Activated CD4-positive, alpha-beta memory T cell treated with anti-CD3 and anti-CD28 coated beads, Interleukin-2, amount 10 ng/mL, durations not matched to agents 7 days and 5 days (primary cell): ENCODE measurements around the gene TEAD1. TPM values are rescaled to one million over a fixed set of nuclear protein-coding genes. Genes with fewer than 3 reads are reported as not detected.

ENCODE experiments used
- CTCF ChIA-PET: fragments of 350-600 bp; sonication (Branson Sonifier 250); formaldehyde crosslinking; loops from one replicate; lab custom pipeline; 2021; ENCODE audit warnings: antibody characterized with exemption, inconsistent platforms; lab: Charles Lee
- POLR2A ChIA-PET: fragments of 350-600 bp; sonication (Branson Sonifier 250); formaldehyde crosslinking; loops from one replicate; lab custom pipeline; 2021; ENCODE audit warnings: antibody characterized with exemption; lab: Charles Lee
- DNase-seq: peaks from one replicate; pipeline ENCODE4 v3.0.0-alpha.2; 2020
- H3K27ac Mint-ChIP-seq: one replicate; pipeline ENCODE4 v1.8.0; 2021; ENCODE audit warnings: mild to moderate bottlenecking, mixed read lengths
- H3K27me3 Mint-ChIP-seq: one replicate; pipeline ENCODE4 v1.8.0; 2021; ENCODE audit warnings: mixed read lengths
- H3K36me3 Mint-ChIP-seq: one replicate; pipeline ENCODE4 v1.8.0; 2021; ENCODE audit warnings: low read depth, mixed read lengths
- H3K4me1 Mint-ChIP-seq: one replicate; pipeline ENCODE4 v1.8.0; 2021; ENCODE audit warnings: mixed read lengths
- H3K4me3 Mint-ChIP-seq: one replicate; pipeline ENCODE4 v1.8.0; 2021; ENCODE audit warnings: mild to moderate bottlenecking, mixed read lengths
- H3K9me3 Mint-ChIP-seq: one replicate; pipeline ENCODE4 v1.8.0; 2021; ENCODE audit warnings: mixed read lengths
- total RNA-seq, 2 experiments: library from RNA; stranded (reverse); gene quantifications; one replicate each; pipeline ENCODE4 v1.2.3, GENCODE V29; 2021

TEAD1 gene
- total RNA-seq, 2 experiments from 2014 or later = 0.98 to 1.0 TPM

- CTCF ChIA-PET = no interaction called here
- no peak overlapping the region for H3K27ac Mint-ChIP-seq
- H3K27me3 Mint-ChIP-seq = peaks cover 19% of the 10 kb centered on the region
- H3K36me3 Mint-ChIP-seq = no peaks in the 10 kb centered on the region
- POLR2A ChIA-PET = no interaction called here
- no peaks in the 10 kb centered on the region for H3K9me3 Mint-ChIP-seq
- no peak overlapping the region for H3K4me3 Mint-ChIP-seq
- H3K4me1 Mint-ChIP-seq = peaks cover 46% of the 10 kb centered on the region
- no peak for DNase-seq
Observed at GRCh38 chr11:12807621-12808020, 133.4 kb downstream of the TEAD1 start.

DNA sequence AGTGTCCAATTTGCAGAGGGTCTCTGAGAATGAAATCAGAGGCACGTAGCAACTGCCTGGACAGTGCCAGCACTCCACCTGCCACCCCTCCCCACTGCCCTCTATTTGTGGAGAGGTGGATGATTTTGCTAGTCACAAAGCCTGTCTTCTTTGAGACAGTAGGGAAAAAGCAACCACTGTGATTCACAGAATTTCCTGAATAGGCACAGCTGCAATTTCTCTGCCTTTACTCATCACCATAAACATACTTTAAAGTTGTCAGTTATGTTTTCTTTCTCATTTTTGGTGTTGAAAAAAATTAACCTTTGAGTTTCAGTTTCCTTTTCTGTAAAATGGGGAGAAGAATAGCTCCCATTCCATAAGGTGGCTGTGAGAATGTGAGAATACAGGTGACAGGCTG, 134.3 kb downstream of the TEAD1 start:
- Mint-ChIP-seq H3K27me3 (peaks cover 22% of the 10 kb centered on the region), H3K4me1 (peaks cover 53% of the 10 kb centered on the region), H3K27ac (peak overlapping the region; percentile 30), H3K36me3 (no peaks in the 10 kb centered on the region), H3K4me3 (no peak overlapping the region), H3K9me3 (no peaks in the 10 kb centered on the region)
- CTCF ChIA-PET = interaction anchor here (1.4 kb wide), 1 partner anchor 477 kb away, joined by 3 read pairs; no protein-coding TSS in a partner anchor
- POLR2A ChIA-PET = no interaction called here
- no peak for DNase-seq

DNA sequence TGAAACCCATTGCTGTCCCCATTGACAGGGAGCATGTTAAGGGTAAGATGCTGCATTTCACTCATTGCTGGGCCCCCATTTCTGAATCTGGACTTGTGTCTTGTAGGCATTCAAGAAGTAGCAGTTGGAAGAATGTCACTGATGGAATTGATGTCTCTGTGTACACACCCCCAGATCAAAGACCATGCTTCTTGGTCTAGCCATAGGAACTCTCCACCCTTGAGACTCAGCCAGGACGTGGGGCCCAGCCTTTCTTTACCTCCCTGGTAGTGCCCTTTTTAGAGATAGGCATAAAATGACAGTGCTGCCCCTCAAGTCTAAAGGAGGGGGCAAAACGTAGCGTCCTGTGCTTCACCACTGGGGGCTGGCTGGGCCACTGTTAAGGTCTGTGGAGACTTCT, 135.1 kb downstream of the TEAD1 start:
- Mint-ChIP-seq H3K36me3 (no peaks in the 10 kb centered on the region), H3K27ac (no peak overlapping the region), H3K27me3 (peaks cover 18% of the 10 kb centered on the region), H3K4me3 (no peak overlapping the region), H3K4me1 (peaks cover 57% of the 10 kb centered on the region), H3K9me3 (no peaks in the 10 kb centered on the region)
- POLR2A ChIA-PET = no interaction called here
- DNase-seq = no peak
- CTCF ChIA-PET = interaction anchor here (1.4 kb wide), 1 partner anchor 478 kb away, joined by 3 read pairs; no protein-coding TSS in a partner anchor

DNA sequence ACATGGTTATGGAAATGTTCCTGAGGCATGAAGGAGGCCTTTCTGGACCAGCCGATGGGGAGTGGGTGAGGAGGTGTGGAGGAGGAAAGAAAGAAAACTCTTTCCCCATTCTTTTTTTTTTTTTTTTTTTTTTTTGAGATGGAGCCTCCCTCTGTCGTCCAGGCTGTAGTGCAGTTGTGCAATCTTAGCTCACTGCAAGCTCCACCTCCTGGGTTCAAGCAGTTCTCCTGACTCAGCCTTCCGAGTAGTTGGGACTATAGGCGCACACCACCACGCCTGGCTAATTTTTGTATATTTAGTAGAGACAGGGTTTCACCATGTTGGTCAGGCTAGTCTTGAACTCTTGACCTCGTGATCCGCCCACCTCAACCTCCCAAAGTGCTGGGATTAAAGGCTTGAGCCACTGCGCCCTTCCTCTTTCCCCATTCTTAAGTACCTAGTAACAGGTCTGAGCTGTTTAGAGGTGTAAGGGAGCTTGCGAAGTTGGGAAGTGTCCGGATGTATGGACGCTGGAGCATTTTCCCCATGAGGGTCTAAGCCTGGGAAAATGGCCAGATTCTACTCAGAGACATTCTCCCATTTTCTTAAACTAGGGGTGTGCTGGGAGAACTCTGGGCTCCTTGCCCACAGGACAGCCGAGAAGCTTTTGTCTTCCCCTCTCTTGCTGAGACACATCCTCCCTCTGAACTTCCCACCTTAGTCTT, 135.8 kb downstream of the TEAD1 start:
- Mint-ChIP-seq H3K4me1 (peaks cover 64% of the 10 kb centered on the region), H3K9me3 (no peaks in the 10 kb centered on the region), H3K27me3 (peaks cover 20% of the 10 kb centered on the region), H3K27ac (no peak overlapping the region), H3K4me3 (no peak overlapping the region), H3K36me3 (no peaks in the 10 kb centered on the region)
- DNase-seq = no peak
- ChIA-PET POLR2A (no interaction called here), CTCF (interaction anchor here (0.8 kb wide), 1 partner anchor 18 kb away, joined by 3 read pairs; no protein-coding TSS in a partner anchor)

- POLR2A ChIA-PET = no interaction called here
Observed at GRCh38 chr11:12810568-12810894, 136.3 kb downstream of the TEAD1 start.

DNA sequence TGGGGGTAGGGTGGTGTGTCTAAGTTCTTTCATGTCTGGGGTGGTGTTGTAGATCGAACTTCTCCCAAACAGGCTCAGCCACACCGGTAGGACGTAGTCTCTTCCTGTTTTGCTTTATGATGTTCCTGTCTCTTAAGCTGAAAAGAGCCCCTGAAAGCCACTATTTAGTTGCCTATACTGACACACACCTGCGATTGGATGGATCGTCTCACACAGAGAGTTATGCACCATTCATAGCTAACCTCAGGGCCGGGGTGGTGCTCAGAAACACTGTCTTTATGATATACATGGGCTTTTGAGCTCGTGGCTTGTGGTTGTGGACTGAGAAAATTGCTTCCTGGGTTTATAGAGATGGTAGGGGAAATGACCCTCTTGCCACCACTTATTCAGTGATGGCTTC, 137.6 kb downstream of the TEAD1 start:
- Mint-ChIP-seq H3K27me3 (peaks cover 16% of the 10 kb centered on the region), H3K36me3 (no peaks in the 10 kb centered on the region), H3K27ac (peak overlapping the region; percentile 7), H3K4me1 (peaks cover 77% of the 10 kb centered on the region), H3K9me3 (no peaks in the 10 kb centered on the region), H3K4me3 (no peak overlapping the region)
- DNase-seq = peak; percentile 44
- ChIA-PET POLR2A (no interaction called here), CTCF (interaction anchor here (1.2 kb wide), 1 partner anchor 522 kb away, joined by 3 read pairs; no protein-coding TSS in a partner anchor)

More at GRCh38 chr11:12810568-12810894, 136.3 kb downstream of the TEAD1 start:
- H3K27ac Mint-ChIP-seq = no peak overlapping the region
- DNase-seq = no peak
- no peaks in the 10 kb centered on the region for H3K9me3 Mint-ChIP-seq
- H3K4me3 Mint-ChIP-seq = no peak overlapping the region
- no peaks in the 10 kb centered on the region for H3K36me3 Mint-ChIP-seq
- H3K27me3 Mint-ChIP-seq = peaks cover 18% of the 10 kb centered on the region
- H3K4me1 Mint-ChIP-seq = peaks cover 69% of the 10 kb centered on the region
- CTCF ChIA-PET = interaction anchor here (0.8 kb wide), 1 partner anchor 18 kb away, joined by 3 read pairs; no protein-coding TSS in a partner anchor

DNA sequence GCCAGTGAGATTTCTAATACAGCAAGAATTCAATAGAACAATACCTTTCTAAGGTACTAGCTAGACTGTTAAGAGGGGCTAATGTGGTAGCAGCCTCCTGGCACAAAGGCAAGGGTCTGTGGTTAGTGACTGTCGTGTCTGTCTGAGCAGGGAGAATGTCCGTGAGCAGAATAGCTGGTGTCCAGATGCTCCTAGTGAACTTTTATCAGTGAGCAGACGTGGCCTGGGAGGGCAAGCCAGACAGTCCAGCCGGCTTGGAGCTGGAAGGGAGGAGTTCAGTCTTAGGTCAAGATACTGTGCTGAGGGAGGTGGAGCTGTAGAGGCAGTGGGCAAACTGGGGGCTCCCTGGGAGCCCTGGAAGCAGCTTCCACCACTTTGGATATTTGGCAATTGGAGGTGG, 138.6 kb downstream of the TEAD1 start:
- no peak for DNase-seq
- Mint-ChIP-seq H3K4me1 (peaks cover 70% of the 10 kb centered on the region), H3K27ac (no peak overlapping the region), H3K27me3 (peaks cover 17% of the 10 kb centered on the region), H3K9me3 (no peaks in the 10 kb centered on the region), H3K36me3 (no peaks in the 10 kb centered on the region), H3K4me3 (no peak overlapping the region)
- ChIA-PET CTCF (no interaction called here), POLR2A (no interaction called here)

DNA sequence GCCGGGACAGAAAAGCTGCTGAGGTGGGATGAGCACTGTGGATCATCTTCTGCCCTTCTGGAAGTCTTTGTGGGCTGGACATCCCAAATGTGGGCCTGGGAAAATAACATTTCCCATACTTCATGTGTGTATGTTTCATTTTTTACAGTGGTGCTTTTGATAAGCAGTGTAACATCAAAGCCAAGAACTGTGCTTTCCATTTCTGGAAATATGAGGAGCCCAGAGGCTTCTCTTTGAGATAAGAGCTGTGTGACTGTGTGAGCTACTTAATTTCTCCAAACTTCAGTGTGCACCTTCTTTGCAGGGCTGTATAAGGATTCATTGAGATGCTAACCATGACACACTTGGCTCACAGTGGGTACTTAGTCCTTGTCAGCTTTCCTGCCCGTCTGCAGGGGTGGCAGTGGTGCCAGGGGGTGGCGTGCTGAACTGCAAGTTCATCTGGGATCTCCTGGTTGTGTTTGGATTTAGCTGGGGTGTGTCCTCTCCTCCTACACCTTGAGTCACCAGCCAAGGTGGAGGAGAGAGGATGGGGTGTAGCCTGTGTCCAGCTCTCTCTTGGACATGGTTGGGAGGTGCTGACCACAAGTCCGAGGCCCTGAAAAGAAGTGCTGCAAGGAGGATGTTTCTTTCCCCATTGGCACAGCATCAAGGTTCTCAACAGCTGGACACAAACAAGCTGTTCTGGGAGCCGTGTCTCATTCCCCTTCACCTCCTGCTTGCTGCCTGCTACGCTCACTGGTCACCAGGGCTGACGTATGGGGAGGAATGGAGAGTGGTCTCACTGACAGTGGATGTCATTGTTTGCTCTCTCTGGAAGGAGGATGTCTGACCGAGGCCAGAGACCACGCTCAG, 139.4 kb downstream of the TEAD1 start:
- no peak for DNase-seq
- Mint-ChIP-seq H3K4me1 (peaks cover 63% of the 10 kb centered on the region), H3K9me3 (no peaks in the 10 kb centered on the region), H3K27me3 (peaks cover 19% of the 10 kb centered on the region), H3K27ac (no peak overlapping the region), H3K4me3 (no peak overlapping the region), H3K36me3 (no peaks in the 10 kb centered on the region)
- ChIA-PET CTCF (interaction anchor here (1.0 kb wide), 1 partner anchor 11 kb away, joined by 3 read pairs; no protein-coding TSS in a partner anchor), POLR2A (no interaction called here)

GRCh38 chr11:12815129-12815480, 140.9 kb downstream of the TEAD1 start:
- CTCF ChIA-PET = interaction anchor here (0.5 to 0.8 kb wide), 3 partner anchors 78 to 1661 kb away, joined by 3 read pairs; no protein-coding TSS in a partner anchor
- no peak overlapping the region for H3K4me3 Mint-ChIP-seq
- peaks cover 23% of the 10 kb centered on the region for H3K27me3 Mint-ChIP-seq

GRCh38 chr11:12815931-12816494, 141.8 kb downstream of the TEAD1 start:
- Mint-ChIP-seq H3K27ac (no peak overlapping the region), H3K4me1 (peaks cover 45% of the 10 kb centered on the region), H3K9me3 (no peaks in the 10 kb centered on the region), H3K4me3 (no peak overlapping the region), H3K36me3 (no peaks in the 10 kb centered on the region), H3K27me3 (peaks cover 23% of the 10 kb centered on the region)
- POLR2A ChIA-PET = interaction anchor here (1.2 to 1.3 kb wide), 2 partner anchors 12 to 23 kb away, joined by 3 read pairs; no protein-coding TSS in a partner anchor
- no peak for DNase-seq
- CTCF ChIA-PET = interaction anchor here (0.5 kb wide), 1 partner anchor 159 kb away, joined by 3 read pairs; no protein-coding TSS in a partner anchor

More at GRCh38 chr11:12815129-12815480, 140.9 kb downstream of the TEAD1 start:
- POLR2A ChIA-PET = interaction anchor here (1.2 to 1.3 kb wide), 2 partner anchors 13 to 24 kb away, joined by 3 read pairs; no protein-coding TSS in a partner anchor
- Mint-ChIP-seq H3K36me3 (no peaks in the 10 kb centered on the region), H3K9me3 (no peaks in the 10 kb centered on the region), H3K27ac (no peak overlapping the region), H3K4me1 (peaks cover 53% of the 10 kb centered on the region)
- DNase-seq = no peak

- DNase-seq = no peak
- CTCF ChIA-PET = no interaction called here
- Mint-ChIP-seq H3K27ac (no peak overlapping the region), H3K4me3 (no peak overlapping the region), H3K27me3 (peaks cover 27% of the 10 kb centered on the region), H3K9me3 (no peaks in the 10 kb centered on the region), H3K4me1 (peaks cover 30% of the 10 kb centered on the region), H3K36me3 (no peaks in the 10 kb centered on the region)
- POLR2A ChIA-PET = no interaction called here
Observed at GRCh38 chr11:12817681-12818332, 143.6 kb downstream of the TEAD1 start.

DNA sequence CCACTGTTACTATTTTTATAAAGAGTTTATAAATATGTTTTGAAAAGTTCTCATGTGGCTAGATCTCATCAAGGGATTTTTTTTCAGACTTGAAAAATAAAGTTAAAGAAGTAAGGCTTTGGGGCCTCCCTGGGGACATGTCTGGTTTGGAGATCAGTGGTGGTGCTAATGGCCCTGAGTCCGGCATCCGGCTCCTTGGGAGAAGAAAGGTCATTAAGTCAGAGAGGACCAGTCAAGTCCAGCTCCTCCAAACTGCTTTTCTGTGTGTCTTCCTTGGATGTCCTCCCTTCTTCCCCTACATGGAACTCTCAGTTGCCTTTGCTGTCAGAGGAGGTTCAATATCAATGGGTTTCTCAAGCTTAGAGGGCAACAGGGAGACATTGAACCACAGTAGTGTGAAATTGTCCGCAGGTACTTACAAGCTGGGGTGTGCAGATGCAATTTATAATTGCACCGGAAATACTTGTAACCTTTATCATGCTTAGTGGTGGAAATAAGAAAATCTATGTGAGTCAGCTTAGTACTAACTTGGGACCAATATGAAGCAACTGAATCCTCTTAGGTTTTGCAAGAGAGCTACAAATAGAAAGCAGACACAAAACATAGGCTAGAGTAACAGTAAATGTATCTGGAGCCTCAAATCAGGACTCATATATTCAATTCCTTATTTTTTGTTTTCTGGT, 144.3 kb downstream of the TEAD1 start:
- Mint-ChIP-seq H3K36me3 (no peaks in the 10 kb centered on the region), H3K27me3 (peaks cover 28% of the 10 kb centered on the region), H3K9me3 (no peaks in the 10 kb centered on the region), H3K27ac (no peak overlapping the region), H3K4me1 (peaks cover 24% of the 10 kb centered on the region), H3K4me3 (no peak overlapping the region)
- ChIA-PET CTCF (no interaction called here), POLR2A (no interaction called here)
- DNase-seq = no peak
